ENCODE data around the gene KRT72.

DNA sequence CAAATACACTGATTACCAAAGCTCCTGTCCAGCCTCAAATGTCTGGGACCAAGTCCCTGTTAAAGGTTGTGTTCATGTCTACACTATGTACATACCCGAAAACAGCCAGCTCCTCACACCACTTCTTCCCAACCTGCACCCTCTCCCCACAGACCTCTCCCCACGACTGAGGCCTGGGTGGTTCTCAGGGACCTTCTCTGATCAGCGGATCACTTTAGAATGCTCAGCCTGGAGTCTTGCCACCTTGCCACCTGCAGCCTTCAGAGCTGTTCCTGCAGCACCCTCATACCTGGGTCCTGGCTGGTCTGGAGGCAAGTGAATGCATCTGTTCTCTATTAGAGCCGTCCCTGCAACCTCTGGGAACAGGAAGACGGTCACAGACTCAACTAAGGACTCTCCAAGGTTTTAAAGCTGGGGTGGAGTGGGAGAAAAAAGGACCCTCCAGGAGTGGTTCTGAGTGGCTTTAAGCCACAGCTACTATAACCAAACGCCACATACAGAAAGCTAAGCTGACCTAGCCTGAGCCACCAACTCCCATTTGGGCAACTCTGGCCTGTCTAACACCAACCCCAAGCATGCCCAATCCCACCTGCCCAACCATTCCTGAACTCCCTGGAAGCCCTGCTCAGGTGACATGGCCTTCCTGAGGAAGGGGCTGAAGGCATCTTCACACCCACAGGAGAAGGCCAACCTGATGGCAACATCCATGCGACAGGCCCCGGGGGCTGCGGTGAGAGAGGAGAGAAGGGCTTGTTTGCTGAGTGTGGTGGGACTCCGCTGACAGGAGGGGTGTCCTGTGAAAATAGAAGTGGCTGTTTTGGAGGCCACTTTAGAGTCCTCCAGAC is 42.2 kb upstream of the KRT72 start:
- TF ChIP-seq, protein P1, sequence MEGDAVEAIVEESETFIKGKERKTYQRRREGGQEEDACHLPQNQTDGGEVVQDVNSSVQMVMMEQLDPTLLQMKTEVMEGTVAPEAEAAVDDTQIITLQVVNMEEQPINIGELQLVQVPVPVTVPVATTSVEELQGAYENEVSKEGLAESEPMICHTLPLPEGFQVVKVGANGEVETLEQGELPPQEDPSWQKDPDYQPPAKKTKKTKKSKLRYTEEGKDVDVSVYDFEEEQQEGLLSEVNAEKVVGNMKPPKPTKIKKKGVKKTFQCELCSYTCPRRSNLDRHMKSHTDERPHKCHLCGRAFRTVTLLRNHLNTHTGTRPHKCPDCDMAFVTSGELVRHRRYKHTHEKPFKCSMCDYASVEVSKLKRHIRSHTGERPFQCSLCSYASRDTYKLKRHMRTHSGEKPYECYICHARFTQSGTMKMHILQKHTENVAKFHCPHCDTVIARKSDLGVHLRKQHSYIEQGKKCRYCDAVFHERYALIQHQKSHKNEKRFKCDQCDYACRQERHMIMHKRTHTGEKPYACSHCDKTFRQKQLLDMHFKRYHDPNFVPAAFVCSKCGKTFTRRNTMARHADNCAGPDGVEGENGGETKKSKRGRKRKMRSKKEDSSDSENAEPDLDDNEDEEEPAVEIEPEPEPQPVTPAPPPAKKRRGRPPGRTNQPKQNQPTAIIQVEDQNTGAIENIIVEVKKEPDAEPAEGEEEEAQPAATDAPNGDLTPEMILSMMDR (conservative IDR thresholded peaks at IDR 0.05; ENCODE audit: low read depth, low read length): no peak
- no peak for TF ChIP-seq EZH2phosphoT487 (IDR thresholded peaks at IDR 0.05; ENCODE audit: borderline replicate concordance, low read length)
